AG04449 (cell line): Measurements from ENCODE around the gene ZFAND3.

Experiments
- CTCF ChIA-PET: fragments of 350-600 bp; formaldehyde crosslinking; extraction: SDS; loops from one replicate; lab custom pipeline; 2021; ENCODE audit warnings: antibody characterized with exemption; lab: Yijun Ruan, JAX
- POLR2A ChIA-PET: fragments of 400-600, 350-600 bp; formaldehyde crosslinking; extraction: SDS; loops from one replicate; lab custom pipeline; 2020; ENCODE audit warnings: antibody characterized with exemption, inconsistent platforms; lab: Yijun Ruan, JAX
- DNase-seq: peaks from one replicate; pipeline ENCODE4 v3.0.0-alpha.2; 2010; ENCODE audit warnings: low read depth, low spot score
- H3K4me3 ChIP-seq: 2 replicates; pipeline ENCODE4 v1.5.1; 2011; ENCODE audit warnings: low read depth, mild to moderate bottlenecking, control low read depth, low read length
- TF ChIP-seq, protein P1 (sequence below): IDR thresholded peaks from one replicate; pipeline ENCODE4 v1.5.1; 2011; ENCODE audit warnings: mild to moderate bottlenecking, moderate library complexity, low read length, control low read depth, inconsistent platforms; ENCODE audit not compliant: insufficient read depth; ENCODE audit errors: missing control alignments

The ZFAND3 gene

GRCh38 chr6:38151580-38152500 is 332.3 kb downstream of the ZFAND3 start:
- TF ChIP-seq, protein P1, sequence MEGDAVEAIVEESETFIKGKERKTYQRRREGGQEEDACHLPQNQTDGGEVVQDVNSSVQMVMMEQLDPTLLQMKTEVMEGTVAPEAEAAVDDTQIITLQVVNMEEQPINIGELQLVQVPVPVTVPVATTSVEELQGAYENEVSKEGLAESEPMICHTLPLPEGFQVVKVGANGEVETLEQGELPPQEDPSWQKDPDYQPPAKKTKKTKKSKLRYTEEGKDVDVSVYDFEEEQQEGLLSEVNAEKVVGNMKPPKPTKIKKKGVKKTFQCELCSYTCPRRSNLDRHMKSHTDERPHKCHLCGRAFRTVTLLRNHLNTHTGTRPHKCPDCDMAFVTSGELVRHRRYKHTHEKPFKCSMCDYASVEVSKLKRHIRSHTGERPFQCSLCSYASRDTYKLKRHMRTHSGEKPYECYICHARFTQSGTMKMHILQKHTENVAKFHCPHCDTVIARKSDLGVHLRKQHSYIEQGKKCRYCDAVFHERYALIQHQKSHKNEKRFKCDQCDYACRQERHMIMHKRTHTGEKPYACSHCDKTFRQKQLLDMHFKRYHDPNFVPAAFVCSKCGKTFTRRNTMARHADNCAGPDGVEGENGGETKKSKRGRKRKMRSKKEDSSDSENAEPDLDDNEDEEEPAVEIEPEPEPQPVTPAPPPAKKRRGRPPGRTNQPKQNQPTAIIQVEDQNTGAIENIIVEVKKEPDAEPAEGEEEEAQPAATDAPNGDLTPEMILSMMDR: no peak
- ChIA-PET POLR2A (no interaction called here), CTCF (interaction anchor here (1.0 kb wide), 1 partner anchor 342 kb away, joined by 4 read pairs; no protein-coding TSS in a partner anchor)
- no peak for DNase-seq
- H3K4me3 ChIP-seq: no peak overlapping the region

- CTCF ChIA-PET: interaction anchor here (0.6 to 1.6 kb wide), 2 partner anchors 9 to 455 kb away, joined by 3 read pairs; partner anchors contain the start of gene MDGA1
- no peak for DNase-seq
- POLR2A ChIA-PET: no interaction called here
- TF ChIP-seq, protein P1: no peak
- no peak overlapping the region for H3K4me3 ChIP-seq
Observed at GRCh38 chr6:38152620-38153019, 333.1 kb downstream of the ZFAND3 start.

- no peak overlapping the region for H3K4me3 ChIP-seq
- ChIA-PET CTCF (interaction anchor here (0.6 to 1.6 kb wide), 3 partner anchors 9 to 456 kb away, joined by 3 read pairs; partner anchors contain the start of gene MDGA1), POLR2A (no interaction called here)
- TF ChIP-seq, protein P1: no peak
- no peak for DNase-seq
Observed at GRCh38 chr6:38153076-38153797, 333.7 kb downstream of the ZFAND3 start.

DNA sequence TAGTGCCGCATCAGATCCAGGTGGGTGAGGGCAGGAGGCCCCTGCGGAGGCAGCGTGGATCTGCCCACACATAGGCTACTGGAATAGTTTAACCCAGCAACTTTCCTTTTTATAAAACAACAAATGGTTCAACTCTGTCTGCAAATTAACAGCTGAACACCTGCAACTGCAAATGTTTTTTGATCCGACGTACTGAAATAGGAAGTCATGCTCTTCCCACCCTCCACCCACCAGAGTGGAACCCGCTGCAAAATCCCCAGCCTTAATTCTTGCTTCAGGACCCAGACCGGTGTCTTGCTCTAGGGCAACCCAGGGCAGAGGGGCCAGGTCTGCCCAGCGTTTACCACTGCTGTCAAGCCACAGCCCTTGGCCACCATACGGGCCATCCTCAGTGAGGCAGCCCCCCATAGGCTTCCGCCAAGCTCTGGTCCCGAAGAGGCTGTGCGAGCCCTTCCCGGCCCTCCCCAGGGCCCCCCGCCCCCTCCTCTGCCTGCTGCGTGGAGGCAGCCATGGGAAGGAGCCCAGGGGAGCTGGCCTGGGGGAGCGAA is 334.3 kb downstream of the ZFAND3 start:
- POLR2A ChIA-PET: interaction anchor here (0.6 kb wide), 1 partner anchor 106 kb away, joined by 3 read pairs; no protein-coding TSS in a partner anchor
- TF ChIP-seq, protein P1: no peak
- no peak overlapping the region for H3K4me3 ChIP-seq
- CTCF ChIA-PET: interaction anchor here (1.2 to 1.6 kb wide), 2 partner anchors 10 to 17 kb away, joined by 3 read pairs; no protein-coding TSS in a partner anchor
- DNase-seq: no peak

DNA sequence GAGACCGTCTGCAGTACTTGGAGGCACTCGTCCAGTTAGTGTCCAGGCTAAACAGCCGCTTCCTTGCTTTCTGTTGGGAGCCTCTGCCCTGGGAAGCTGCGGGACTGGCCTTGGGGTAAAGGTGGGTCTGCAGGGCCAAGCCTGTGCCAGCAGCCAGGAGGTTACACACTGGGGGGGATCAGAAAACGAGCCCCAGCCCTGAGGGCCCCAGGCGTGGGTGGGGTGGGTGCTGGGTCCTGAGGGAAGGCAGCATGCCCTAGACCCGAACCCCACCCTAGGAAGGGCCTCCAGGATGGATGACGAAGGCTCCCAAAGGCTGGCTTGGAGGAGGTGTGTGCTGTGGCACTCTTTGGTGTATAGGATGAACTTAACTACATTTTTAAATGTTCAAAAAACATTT is 335.2 kb downstream of the ZFAND3 start:
- TF ChIP-seq, protein P1: no peak
- H3K4me3 ChIP-seq: no peak overlapping the region
- no peak for DNase-seq
- CTCF ChIA-PET: interaction anchor here (2.1 kb wide), 1 partner anchor 121 kb away, joined by 5 read pairs; no protein-coding TSS in a partner anchor
- POLR2A ChIA-PET: no interaction called here
